HuH-7.5 (cell line): ENCODE measurements around the gene COMMD1.
"Not testable (repeated sequence)": the region's sequence is repeated elsewhere in the genome, so short reads cannot be mapped to it uniquely, and the experiment has no call there.

ENCODE experiments used
- DNase-seq: peaks from one replicate; pipeline ENCODE4 v3.0.0; 2011; ENCODE audit warnings: low spot score

Gene COMMD1

GRCh38 chr2:62030902-62031301 lies 125.4 kb downstream of the COMMD1 start:
- no peak for DNase-seq

- DNase-seq: no peak
These were observed 126.6 kb downstream of the COMMD1 start for GRCh38 chr2:62032096-62032495.

GRCh38 chr2:62034715-62035114 lies 129.2 kb downstream of the COMMD1 start:
- no peak for DNase-seq

DNA sequence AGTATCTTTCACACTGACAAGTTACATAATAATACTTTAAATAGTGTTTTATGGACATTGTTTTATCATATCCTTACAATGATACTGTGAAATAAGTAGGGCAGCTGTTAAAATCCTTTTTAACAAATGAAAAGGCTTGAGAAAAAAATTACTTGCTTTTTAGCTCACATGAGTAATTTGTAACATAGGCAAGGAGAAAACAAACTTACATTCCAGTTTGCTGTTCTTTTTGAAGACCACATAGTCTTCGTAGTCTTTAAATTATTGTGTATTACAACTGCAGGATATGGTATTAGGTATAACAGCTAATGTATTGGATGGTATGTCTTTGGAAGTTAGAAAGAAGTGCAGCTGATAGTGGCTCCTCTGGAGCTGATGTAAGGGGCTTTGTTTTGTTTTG lies 130.8 kb downstream of the COMMD1 start:
- no peak for DNase-seq

DNA sequence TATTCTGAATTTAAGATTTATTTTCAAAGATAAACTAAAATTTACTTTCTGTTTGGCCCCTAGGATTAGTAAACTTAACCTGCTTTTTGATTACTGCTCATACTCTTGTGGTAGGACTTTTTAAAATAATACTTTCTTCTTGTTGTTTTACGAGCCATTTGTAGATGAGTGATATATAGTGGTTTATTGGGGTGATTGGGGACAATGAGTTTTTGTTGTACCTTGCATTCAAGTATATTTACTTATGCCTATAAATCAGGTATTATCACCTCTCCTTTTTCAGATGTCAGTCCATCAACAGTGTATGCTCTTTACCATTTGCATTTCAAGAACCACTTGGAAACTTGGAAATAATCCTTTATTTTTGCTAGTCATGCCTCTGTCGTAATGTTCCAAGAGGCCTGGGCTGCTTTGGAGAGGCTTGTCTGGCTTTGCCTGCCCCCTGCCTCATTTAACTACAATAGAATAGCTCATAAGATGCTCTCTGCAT lies 131.3 kb downstream of the COMMD1 start:
- DNase-seq: no peak

DNA sequence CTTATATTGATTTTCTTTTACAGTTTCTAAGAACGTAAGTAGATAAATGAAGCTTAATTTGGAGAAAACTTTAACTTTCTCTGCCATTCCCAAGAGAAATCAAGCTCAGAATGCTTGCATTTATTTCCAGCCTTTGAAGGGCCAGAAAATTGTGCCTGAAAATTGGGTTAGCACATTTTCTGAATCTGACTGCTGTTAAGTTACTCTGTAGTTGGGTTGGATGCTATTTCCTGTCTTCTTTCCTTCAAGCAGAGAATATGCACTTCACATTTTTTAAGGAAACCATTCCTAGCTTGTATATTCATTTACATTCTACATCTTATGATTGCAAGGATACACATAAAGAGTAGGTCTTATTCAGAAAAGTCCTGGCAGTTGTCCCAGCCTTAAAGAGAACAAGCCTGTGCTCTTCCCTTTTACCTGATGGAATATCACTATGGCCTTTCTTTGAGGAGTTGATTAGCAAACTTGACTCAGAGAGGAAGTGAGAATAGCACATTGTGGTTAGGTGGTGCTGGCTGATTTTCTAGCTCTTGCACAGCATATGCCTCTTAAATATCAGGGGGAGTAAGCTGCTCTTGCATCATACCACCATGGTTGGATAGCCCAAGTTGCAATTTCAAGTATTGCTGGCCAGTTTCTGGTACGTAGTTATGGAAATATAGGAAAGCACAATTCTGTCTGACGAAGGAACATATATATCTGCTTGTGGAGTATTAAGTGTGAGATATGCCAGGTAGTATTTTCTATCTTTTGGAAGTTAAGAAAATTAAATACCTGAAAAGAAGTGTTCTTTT lies 133.7 kb downstream of the COMMD1 start:
- no peak for DNase-seq

DNA sequence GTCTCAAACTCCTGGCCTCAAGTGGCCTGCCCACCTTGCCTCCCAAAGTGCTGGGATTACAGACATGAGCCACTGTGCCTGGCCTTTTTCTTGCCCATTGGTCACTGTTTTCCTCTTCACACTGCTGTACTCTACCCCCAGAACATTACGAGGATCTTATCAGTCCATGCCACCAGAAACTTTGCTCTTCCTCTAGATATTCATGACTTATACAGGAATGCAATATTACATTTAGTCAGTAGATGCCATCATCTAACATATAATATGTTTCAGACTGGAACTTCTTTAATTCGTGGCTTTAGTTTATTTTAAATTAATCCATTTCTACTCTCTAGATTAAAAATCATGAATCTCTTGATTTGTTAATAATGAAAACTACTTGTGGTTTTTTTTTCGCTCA lies 135.5 kb downstream of the COMMD1 start:
- no peak for DNase-seq

DNA sequence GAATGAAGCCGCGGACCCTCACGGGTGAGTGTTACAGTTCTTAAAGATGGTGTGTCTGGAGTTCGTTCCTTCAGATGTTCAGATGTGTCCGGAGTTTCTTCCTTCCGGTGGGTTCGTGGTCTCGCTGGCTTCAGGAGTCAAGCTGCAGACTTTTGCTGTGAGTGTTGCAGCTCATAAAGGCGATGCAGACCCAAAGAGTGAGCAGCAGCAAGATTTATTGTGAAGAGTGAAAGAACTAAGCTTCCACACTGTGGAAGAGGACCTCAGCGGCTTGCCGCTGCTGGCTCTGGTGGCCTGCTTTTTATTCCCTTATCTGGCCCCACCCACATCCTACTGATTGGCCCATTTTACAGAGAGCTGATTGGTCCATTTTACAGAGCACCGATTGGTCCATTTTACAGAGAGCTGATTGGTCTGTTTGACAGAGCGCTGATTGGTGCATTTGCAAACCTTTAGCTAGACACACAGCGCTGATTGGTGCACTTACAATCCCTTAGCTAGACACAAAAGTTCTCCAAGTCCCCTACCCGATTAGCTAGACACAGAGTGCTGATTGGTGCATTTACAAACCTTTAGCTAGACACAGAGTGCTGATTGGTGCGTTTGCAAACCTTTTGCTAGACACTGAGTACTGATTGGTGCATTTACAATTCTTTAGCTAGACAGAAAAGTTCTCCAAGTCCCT lies 136.4 kb downstream of the COMMD1 start:
- DNase-seq: not testable (repeated sequence)

DNA sequence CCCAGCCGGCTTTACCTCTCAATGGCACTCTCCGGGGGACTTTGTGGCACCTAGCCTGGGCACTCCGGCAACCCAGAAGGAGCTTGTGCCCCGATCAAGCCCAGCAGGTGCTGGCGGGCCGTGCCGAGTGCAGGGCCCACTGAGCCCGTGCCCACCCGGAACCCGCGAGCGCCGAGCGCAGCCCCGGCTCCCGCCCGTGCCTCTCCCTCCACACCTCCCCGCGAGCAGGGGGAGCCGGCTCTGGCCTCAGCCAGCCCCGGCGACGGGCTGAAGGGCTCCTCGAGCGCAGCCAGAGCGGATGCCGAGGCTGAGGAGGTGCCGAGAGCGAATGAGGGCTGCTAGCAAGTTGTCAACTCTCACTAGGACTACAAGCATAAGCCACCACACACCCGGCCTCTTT lies 136.9 kb downstream of the COMMD1 start:
- DNase-seq: no peak

- peak; percentile 10 for DNase-seq
These were observed 137.5 kb downstream of the COMMD1 start for GRCh38 chr2:62042944-62043343.

- no peak for DNase-seq
These were observed 139.6 kb downstream of the COMMD1 start for GRCh38 chr2:62045017-62045543.

DNA sequence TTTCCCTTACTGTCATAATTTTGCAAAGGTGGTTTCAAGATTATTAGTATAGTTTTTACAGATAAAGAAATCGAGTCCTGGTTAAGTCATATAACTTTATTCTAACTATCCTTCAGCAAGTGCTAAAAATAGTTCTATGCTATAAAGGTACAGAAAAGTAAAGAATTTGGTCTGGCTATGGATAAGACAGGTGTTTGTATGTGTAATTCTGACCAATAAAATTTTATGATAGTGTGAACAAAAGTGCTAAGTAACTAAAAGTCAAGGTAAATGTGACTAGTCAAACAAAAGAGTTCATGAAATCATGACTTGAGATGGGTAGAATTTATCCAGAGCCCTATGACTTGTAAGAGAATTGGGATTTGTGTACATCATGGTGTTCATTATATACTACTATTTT lies 140.7 kb downstream of the COMMD1 start:
- no peak for DNase-seq

GRCh38 chr2:62050456-62051045 lies 145.1 kb downstream of the COMMD1 start:
- no peak for DNase-seq

DNA sequence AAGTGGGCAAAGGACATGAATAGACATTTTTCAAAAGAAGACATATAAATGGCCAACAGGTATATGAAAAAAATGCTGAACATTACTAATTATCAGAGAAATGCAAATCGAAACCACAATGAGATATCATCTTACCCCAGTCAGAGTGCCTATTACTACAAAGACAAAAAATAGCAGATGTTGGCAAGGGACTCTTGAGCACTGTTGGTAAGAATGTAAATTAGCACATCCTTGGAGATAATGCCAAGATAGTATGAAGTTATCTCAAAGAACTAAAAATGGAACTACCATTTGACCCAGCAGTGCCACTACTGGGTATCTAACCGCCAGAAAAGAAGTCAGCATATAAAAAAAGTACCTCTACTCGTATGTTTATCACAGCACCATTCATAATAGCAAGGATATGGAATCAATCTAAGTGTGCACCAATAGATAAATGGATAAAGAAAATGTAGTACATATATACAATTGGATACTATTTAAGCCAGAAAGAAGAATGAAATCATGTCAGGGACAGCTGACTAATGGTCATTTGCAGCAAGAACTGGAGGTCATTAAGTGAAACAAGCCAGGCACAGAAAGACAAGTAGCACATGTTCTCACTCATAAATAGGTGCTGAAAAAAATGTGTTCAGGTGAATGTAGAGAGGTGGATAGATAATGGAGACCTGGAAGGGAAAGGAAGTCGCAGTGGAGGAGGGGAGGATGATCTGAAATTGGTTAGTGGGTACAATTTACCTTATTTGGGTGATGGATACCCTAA lies 148.7 kb downstream of the COMMD1 start:
- DNase-seq: no peak

GRCh38 chr2:62054916-62055450 lies 149.5 kb downstream of the COMMD1 start:
- DNase-seq: no peak

DNA sequence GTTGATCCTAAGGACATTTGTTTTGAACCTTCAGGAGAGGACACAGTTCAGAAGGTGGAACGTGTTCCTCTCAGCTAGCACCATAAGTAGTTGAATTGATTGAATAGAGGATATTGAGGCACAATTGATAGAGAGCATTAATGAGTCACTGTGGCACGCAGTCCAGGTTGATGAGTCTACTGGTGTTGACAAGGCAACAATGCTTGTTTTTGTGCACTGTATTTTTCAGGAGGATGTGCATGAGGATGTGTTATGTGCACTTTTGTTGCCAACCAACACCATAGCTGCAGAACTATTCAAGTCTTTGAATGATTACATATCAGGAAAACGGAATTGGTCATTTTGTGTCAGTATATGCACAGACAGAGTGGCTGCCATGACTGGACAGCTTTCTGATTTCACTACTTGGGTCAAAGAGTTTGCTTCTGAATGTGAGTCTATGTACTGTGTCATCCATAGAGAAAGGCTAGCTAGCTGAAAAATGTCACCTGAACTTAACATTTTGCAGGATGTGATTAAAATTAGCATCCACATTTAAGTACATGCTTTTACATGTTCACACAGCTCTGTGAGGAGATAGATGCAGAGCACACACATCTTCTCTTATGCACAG lies 150.4 kb downstream of the COMMD1 start:
- no peak for DNase-seq

GRCh38 chr2:62056341-62056740 lies 150.9 kb downstream of the COMMD1 start:
- DNase-seq: no peak

- DNase-seq: no peak
These were observed 159.8 kb downstream of the COMMD1 start for GRCh38 chr2:62065243-62065642.

- no peak for DNase-seq
These were observed 165.7 kb downstream of the COMMD1 start for GRCh38 chr2:62071126-62071598.

DNA sequence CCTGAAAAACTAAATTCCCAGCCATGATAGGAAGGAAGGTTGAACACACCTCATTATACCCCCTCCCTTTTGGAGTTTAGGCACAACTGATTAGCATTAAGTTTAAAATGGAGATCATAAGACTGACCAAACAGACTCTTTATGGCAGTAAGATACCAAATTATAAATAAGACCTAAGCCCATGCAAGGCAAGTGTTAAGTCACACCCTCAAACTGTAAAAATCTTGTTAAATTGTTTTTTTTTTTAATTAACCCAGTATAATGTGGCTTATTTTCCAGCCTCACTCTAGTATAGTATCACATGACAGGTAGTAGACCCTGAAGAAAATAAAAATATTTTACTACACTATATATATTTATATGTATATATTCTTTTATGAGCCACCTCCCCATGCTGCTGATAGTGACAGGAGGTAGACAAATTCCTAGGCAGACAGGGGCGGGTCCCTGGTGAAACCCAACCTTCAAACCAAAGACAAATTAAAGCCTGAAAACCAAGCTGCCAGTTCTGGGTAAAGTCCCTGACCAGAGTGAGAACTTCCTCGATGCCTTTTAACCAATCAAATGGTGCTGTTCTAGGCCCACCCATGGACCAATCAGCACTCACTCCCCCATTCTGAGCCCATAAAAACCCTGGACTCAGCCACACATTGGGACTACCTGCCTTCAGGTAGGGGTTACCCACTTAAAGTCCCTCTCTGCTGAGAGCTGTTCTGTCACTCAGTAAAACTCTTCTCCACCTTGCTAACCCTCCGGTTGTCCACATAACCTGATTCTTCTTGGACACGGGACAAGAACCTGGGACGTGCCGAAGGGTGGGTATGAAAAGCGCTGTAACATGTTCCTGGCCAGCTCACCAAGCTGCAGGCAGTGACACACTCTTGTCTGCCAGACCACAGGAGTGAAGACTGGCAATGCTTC lies 166.5 kb downstream of the COMMD1 start:
- DNase-seq: no peak
